NCI-H1930 (cell line): ENCODE results near the gene SYT1.

Source experiments
- DNase-seq, 2 experiments: peaks; one replicate each; lab custom pipeline; 2025; lab: John Stamatoyannopoulos, UW

SYT1 gene

DNA sequence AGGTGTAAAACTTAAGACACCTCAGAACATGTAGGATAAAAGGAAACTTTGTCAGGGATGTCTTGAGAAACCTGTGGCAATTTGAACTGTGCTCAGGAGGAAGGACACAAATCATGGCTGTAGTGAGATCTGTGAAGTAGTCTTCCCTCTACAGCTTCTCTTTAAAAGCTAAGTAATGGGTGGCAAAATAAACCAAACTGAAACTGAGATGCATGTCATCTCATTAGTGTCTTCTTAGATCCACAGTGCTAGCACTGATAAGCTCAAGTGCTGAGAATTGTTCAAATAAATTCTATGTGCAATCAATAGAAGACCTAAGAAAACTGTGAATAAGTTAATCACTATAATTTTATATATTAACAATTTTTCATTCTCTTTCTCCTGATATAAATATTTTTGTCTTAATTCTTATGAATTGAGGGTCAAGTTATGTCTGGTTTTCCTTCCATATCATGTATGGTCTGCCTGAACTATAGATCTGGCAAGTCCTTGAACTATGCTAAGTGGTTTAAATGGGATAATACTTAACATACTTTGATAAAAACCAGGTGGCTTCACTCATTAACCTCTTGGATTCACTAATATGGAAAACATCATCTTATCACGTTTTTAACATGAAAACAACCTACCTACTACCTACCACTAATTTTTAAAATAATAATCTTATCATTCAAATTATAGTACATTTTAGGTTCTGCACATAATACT, 27.2 kb downstream of the SYT1 start:
- no peak for DNase-seq

DNA sequence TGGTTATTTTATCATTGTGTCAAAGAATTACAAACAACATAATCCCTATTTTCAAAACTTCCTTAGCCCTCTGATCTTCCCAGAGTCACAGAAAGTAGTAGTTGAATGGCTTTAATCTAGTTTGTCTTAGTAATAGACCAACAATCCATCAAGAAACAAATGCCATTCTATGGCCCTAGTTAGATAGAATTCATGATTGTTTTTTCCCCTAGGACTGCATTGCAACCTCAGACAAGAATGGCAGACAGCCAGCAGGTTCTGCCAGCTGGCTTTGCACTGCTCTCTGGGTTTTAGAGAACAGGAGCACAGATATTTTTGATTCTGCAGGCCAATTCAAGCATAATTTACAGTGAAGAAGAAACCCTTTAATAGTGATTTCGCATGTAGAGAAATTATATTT, 33.8 kb downstream of the SYT1 start:
- no peak for DNase-seq

GRCh38 chr12:78914859-78915331, 50.3 kb downstream of the SYT1 start:
- no peak for DNase-seq

- DNase-seq = no peak
Observed at GRCh38 chr12:78916845-78917480, 52.4 kb downstream of the SYT1 start.

GRCh38 chr12:78917513-78917912, 52.9 kb downstream of the SYT1 start:
- DNase-seq = no peak

- no peak for DNase-seq
Observed at GRCh38 chr12:78918268-78918667, 53.7 kb downstream of the SYT1 start.

GRCh38 chr12:78928200-78929074, 63.9 kb downstream of the SYT1 start:
- no peak for DNase-seq

GRCh38 chr12:78929075-78929418, 64.5 kb downstream of the SYT1 start:
- no peak for DNase-seq

DNA sequence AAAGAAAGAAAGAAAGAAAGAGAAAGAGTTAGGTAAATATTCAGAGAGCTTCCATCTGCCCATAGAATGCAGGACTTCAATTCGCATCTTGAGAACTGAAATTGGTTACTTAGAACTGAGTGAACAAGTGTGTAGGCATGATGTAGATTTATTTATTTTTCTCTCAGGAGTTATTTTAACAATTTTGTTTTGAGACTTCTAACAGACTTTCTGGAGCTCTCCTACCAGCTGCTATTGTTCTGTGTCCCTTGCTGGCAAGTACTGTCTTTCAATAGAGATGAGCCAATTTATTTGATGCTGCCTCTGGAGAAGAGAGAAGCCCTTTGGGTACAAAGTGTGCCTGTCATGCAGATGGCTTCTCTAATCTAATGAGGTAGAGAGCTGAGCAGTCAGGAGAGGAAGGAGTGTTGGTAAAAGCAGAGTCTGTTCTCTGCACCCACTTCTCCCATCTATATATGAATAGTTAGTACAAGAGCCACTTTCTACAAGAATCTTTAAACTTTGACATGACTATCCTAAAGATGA, 67.0 kb downstream of the SYT1 start:
- DNase-seq = no peak

DNA sequence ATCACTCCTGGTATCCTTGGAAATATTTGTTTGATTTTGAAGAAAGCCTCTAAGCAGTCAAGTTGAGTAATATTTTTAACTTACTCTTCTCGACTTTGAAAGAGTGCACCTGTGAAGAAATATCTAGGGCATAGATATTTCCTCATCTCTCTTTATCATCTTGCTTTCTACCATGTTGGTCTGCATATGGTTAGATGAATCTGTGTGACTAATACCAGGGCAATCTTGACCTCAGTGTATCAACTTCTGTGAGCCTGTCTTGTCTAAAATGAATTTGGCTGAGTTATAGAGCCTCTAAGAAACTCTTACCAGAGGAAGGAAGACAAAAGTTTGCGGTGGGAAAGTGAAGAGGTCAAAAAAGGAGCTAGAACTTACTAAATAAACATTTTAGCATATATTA, 68.4 kb downstream of the SYT1 start:
- no peak for DNase-seq

DNA sequence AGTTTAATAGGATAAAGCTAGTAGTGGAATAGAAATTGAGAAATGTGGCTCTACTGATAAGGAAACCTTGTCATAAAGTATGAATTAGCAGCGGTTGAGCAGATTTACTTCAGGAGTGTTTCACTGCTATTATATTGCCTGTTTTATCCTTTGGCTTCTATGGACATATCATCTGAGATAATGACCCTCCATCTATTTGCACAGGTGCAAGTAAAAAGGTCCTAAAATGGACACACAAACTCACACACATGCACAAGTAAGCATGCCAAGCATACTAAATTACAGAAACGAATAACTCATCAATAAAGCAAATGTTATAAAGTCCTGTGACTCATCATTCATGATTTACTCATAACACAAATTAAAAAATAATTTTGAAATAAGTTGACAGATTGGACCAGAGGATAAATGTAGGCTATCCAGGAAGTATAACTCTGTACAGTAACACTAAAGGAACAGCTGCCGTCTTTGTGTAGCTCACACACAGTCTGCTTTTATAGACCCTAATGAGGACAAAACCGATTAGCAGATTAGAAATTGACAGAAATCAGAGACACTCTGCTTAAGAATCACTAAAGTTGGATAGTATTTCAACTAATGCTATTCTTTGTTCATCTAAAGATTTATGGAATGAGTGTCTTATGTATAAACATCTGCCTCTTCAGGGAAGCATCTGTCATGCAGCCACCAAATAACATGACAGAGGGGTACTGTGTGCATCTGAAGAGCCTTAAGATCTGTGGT, 73.9 kb downstream of the SYT1 start:
- peak; percentile 88 to 91 for DNase-seq

- DNase-seq = no peak
Observed at GRCh38 chr12:78949532-78949931, 85.0 kb downstream of the SYT1 start.

GRCh38 chr12:78951803-78952551, 87.4 kb downstream of the SYT1 start:
- DNase-seq = peak in 1 of 2 experiments; percentile 57

DNA sequence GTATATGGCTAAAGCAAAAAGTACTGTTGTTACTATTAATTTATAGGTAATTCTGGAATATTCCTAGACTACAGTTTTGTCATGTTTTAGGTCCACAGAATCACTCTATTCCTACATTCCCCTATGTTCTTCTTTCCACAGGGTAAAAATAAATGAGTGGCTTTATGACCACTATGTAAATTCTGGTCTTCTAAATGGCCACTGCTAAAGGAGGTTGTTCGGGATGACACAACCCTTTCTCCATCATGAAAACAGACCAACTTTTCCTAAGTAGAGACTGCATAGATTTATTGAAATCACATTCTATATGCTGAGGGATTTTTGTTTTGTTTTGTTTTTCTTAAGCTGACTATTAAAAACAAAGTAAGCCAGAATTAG, 88.0 kb downstream of the SYT1 start:
- DNase-seq = no peak

DNA sequence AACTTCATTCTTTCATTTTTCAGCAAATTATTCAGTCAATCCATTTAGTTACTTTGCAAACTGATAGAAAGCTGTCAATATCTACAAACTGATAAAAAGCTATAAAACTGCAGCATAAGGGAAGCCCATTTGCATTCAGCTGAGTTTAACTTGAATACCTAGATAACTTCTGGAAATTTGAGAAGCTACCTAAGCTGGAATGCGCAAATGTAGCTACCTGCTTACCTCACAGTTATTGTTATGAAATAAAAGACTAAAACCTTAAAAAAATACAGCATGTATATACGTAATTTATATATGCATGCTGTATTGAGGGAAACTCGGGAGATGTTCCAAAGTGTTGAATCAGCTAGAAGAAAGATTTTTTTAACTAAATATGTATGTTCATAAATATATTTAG, 94.4 kb downstream of the SYT1 start:
- DNase-seq = no peak

- no peak for DNase-seq
Observed at GRCh38 chr12:78959556-78959955, 95.0 kb downstream of the SYT1 start.

DNA sequence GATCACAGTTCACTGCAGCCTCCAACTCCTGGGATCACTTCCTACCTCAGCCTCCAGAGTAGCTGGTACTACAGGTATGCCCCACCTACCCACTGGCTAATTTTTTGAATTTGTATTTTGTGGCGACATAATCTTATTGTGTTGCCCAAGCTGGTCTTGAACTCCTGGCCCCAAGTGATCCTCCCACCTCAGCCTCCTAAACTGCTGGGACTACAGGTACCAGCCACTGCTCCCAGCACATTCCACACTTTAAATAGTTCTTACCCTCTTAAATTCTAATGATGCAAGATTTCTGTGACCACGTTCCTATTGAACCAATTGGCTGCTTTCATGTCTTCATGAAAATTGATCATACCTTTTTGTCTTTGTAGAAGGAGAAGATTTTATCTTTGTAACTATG, 96.6 kb downstream of the SYT1 start:
- no peak for DNase-seq

DNA sequence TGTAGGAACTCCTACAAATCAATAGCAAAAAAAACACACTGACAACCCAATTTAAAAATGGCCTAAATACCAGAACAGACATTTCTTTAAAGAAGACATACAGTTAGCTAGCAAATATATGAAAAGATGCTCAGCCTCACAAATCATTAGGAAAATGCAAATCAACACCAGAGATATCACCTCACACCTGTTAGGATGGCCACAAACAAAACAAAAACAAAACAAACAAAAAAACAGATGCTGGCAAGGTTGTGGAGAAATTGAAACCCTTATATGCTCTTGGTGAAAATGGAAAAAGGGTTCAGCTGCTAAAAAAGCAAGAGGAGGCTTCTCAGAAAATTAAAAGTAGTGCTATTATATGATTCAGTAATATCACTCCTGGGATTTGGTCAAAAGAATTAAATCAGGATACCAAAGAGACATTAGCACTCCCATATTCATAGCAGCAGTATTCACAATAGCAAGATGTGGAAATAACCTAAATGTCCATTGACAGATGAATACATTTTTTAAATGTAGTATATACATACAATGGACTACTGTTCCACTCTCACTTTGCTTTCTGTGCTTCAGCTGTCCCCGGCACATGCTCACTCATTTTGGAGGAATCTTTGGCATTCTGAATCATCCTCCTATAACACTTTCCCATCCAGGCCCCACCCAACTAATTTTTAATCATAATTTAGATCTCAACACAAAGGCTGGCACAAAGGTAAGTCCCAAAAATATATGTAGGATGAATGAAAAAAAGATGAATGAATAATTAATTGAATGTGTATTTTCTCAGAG, 99.1 kb downstream of the SYT1 start:
- DNase-seq = no peak

GRCh38 chr12:78964521-78964920, 99.9 kb downstream of the SYT1 start:
- no peak for DNase-seq

GRCh38 chr12:78966062-78966461, 101.5 kb downstream of the SYT1 start:
- DNase-seq = no peak
